SK-N-SH treated with all-trans-retinoic acid at 6 μM for 48 hours (cell line): Measurements from ENCODE around the gene SETD3.

ENCODE experiments used
- ARNTL ChIP-seq: fragments of 450-650 bp; formaldehyde crosslinking; IDR thresholded peaks from 2 replicates; pipeline ENCODE4 v1.5.0; 2020; ENCODE audit warnings: low read depth, mild to moderate bottlenecking, moderate library complexity, borderline replicate concordance
- OSR1 ChIP-seq: fragments of 250-450 bp; sonication (Bioruptor Pico); IDR thresholded peaks from 2 replicates; pipeline ENCODE4 v1.8.0; 2022; ENCODE audit warnings: moderate library complexity, mild to moderate bottlenecking, inconsistent platforms
- ZNF565 ChIP-seq: fragments of 450-650 bp; formaldehyde crosslinking; conservative IDR thresholded peaks from 2 replicates; pipeline ENCODE4 v1.5.0; 2020; ENCODE audit warnings: low read depth, mild to moderate bottlenecking, moderate library complexity
- TF ChIP-seq, protein P1 (sequence below): fragments of 250-450 bp; sonication (Bioruptor Pico); IDR thresholded peaks from 2 replicates; pipeline ENCODE4 v1.8.0; 2020; ENCODE audit warnings: mild to moderate bottlenecking, moderate library complexity, borderline replicate concordance

- TF ChIP-seq, protein P1, sequence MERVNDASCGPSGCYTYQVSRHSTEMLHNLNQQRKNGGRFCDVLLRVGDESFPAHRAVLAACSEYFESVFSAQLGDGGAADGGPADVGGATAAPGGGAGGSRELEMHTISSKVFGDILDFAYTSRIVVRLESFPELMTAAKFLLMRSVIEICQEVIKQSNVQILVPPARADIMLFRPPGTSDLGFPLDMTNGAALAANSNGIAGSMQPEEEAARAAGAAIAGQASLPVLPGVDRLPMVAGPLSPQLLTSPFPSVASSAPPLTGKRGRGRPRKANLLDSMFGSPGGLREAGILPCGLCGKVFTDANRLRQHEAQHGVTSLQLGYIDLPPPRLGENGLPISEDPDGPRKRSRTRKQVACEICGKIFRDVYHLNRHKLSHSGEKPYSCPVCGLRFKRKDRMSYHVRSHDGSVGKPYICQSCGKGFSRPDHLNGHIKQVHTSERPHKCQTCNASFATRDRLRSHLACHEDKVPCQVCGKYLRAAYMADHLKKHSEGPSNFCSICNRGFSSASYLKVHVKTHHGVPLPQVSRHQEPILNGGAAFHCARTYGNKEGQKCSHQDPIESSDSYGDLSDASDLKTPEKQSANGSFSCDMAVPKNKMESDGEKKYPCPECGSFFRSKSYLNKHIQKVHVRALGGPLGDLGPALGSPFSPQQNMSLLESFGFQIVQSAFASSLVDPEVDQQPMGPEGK (CRISPR knock-in tag) = no peak
- TF ChIP-seq OSR1 (CRISPR knock-in tag) (no peak), ZNF565 (CRISPR knock-in tag) (no peak), ARNTL (no peak)
Measured at GRCh38 chr14:99382781-99383471, 97.7 kb downstream of the SETD3 start.
